Nephron (organoid): ENCODE data around the gene LYG2.
A peak's percentile ranks its signal among the peaks of the same experiment; 100 is the strongest.

Experiments
- H3K27ac Mint-ChIP-seq, 3 experiments: 2 replicates each; pipeline ENCODE4 v1.8.0; 2020; ENCODE audit warnings: mixed read lengths in 3 of 3, mild to moderate bottlenecking in 2 of 3, moderate library complexity in 1 of 3
- H3K27me3 Mint-ChIP-seq: 2 replicates; pipeline ENCODE4 v1.8.0; 2021; ENCODE audit warnings: low read depth, mild to moderate bottlenecking, moderate library complexity, mixed read lengths
- H3K36me3 Mint-ChIP-seq: 2 replicates; pipeline ENCODE4 v1.8.0; 2020; ENCODE audit warnings: low read depth, mixed read lengths
- H3K4me1 Mint-ChIP-seq: 2 replicates; pipeline ENCODE4 v1.8.0; 2020; ENCODE audit warnings: mixed read lengths
- H3K4me3 Mint-ChIP-seq, 3 experiments: 2 replicates each; pipeline ENCODE4 v1.8.0; 2020; ENCODE audit warnings: mild to moderate bottlenecking in 3 of 3, mixed read lengths in 3 of 3, moderate library complexity in 2 of 3
- H3K9me3 Mint-ChIP-seq: 2 replicates; pipeline ENCODE4 v1.8.0; 2020; ENCODE audit warnings: mixed read lengths
- TF ChIP-seq, protein P1 (sequence below), 3 experiments: fragments of 200-600 bp; sonication (generic); IDR thresholded peaks; one replicate each; pipeline ENCODE4 v1.5.0; 2021; ENCODE audit warnings: antibody characterized with exemption in 3 of 3; ENCODE audit not compliant: unreplicated experiment in 3 of 3

LYG2 gene

DNA sequence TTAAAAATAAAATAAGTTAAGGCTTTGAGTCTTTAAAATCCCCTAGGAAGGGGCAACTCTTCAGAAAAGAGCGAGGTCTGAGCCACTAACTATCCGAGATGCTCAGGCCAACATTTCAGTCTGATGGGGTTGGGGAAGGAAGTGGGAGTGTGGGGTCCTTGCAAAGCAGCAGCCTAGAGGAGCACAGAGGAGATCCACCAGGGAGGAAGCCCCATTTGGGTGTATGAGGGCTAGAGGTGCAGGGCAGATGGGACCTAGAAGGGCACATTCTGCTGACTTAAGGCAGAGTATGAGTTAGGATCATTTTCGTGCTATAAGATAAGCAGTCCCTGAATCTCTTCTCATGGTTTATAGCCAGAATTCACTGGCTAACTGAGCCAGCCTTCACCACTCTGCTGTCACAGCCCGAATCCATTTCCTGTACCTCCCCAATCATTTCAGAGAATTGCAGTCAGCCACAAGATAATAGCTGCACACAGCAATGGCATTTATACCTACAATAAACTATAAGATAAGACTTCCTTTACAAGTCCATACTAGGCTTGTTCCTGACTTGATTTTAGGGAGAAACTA is 37.5 kb downstream of the LYG2 start:
- Mint-ChIP-seq H3K4me3 (no peak overlapping the region), H3K9me3 (no peaks in the 10 kb centered on the region), H3K27ac (no peak overlapping the region), H3K4me1 (no peaks in the 10 kb centered on the region), H3K36me3 (peaks cover 26% of the 10 kb centered on the region), H3K27me3 (no peaks in the 10 kb centered on the region)
- TF ChIP-seq, protein P1, sequence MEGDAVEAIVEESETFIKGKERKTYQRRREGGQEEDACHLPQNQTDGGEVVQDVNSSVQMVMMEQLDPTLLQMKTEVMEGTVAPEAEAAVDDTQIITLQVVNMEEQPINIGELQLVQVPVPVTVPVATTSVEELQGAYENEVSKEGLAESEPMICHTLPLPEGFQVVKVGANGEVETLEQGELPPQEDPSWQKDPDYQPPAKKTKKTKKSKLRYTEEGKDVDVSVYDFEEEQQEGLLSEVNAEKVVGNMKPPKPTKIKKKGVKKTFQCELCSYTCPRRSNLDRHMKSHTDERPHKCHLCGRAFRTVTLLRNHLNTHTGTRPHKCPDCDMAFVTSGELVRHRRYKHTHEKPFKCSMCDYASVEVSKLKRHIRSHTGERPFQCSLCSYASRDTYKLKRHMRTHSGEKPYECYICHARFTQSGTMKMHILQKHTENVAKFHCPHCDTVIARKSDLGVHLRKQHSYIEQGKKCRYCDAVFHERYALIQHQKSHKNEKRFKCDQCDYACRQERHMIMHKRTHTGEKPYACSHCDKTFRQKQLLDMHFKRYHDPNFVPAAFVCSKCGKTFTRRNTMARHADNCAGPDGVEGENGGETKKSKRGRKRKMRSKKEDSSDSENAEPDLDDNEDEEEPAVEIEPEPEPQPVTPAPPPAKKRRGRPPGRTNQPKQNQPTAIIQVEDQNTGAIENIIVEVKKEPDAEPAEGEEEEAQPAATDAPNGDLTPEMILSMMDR (IDR thresholded peaks at IDR 0.05; ENCODE audit: unreplicated experiment in 3 of 3), result no peak

GRCh38 chr2:99216096-99216495 is 39.4 kb downstream of the LYG2 start:
- H3K27ac Mint-ChIP-seq, result no peak overlapping the region
- TF ChIP-seq, protein P1 (IDR thresholded peaks at IDR 0.05; ENCODE audit: unreplicated experiment in 3 of 3), result no peak
- H3K9me3 Mint-ChIP-seq, result no peaks in the 10 kb centered on the region
- no peaks in the 10 kb centered on the region for H3K4me1 Mint-ChIP-seq
- H3K4me3 Mint-ChIP-seq, result no peak overlapping the region
- H3K27me3 Mint-ChIP-seq, result no peaks in the 10 kb centered on the region
- peaks cover 18% of the 10 kb centered on the region for H3K36me3 Mint-ChIP-seq

DNA sequence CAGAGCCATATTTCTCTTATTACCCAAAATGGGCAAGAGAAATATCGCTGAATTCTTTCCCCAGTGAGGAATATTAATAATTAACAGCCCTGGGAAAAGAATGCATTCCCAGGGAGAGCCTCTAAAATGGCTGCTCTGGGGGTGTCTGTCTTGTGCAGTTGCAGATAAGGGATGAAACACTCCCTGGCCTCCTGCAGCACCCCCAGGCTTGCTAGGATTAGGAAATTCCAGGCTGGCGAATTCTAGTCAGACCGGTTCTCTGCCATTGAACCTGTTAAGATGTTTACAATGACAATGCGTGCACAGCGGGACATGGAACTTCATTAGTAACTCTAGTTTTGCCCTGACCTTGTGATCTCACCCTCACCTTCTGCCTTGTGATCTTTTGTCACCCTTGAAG is 50.0 kb downstream of the LYG2 start:
- H3K4me3 Mint-ChIP-seq, result no peak overlapping the region
- TF ChIP-seq, protein P1 (IDR thresholded peaks at IDR 0.05; ENCODE audit: unreplicated experiment in 3 of 3), result no peak
- peaks cover 29% of the 10 kb centered on the region for H3K9me3 Mint-ChIP-seq
- H3K4me1 Mint-ChIP-seq, result no peaks in the 10 kb centered on the region
- H3K36me3 Mint-ChIP-seq, result peaks cover 53% of the 10 kb centered on the region
- no peak overlapping the region for H3K27ac Mint-ChIP-seq
- no peaks in the 10 kb centered on the region for H3K27me3 Mint-ChIP-seq

DNA sequence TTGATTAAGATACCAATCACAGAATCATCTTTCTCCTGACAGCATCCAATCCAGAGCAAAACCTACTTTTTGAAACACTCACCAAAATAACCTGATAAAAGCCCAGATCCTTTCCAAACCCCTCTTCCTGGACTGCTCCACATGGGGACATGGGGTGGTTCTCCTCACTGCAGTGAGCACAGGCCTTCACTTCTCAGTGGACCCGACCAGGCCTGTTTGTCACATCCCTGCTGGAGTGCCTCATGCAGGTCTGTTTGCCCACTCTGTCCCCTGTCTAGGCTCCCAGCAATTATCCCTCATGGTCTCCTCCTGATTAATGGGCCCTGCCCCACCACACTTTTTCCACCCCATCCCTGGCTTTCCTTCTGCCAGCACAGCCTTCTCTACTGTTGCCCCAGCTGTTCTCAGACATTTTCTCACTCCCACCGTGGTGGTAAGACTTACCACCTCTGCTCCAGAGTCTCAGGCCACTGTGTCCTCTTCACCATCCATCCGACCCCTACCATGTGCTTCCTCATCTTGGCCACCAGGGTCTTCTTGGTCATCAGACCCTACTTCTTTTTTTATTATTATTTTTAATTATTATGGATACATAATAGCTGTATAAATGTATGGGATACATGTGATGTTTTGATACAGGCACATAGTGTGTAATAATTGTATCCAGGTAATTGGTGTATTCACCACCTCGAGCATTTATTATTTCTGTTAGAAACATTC is 53.3 kb downstream of the LYG2 start:
- Mint-ChIP-seq H3K27ac (no peak overlapping the region), H3K4me3 (no peak overlapping the region), H3K27me3 (no peaks in the 10 kb centered on the region), H3K36me3 (peaks cover 33% of the 10 kb centered on the region), H3K4me1 (no peaks in the 10 kb centered on the region), H3K9me3 (peaks cover 10% of the 10 kb centered on the region)
- TF ChIP-seq, protein P1 (IDR thresholded peaks at IDR 0.05; ENCODE audit: unreplicated experiment in 3 of 3), result peak in 1 of 3 experiments; percentile 21

DNA sequence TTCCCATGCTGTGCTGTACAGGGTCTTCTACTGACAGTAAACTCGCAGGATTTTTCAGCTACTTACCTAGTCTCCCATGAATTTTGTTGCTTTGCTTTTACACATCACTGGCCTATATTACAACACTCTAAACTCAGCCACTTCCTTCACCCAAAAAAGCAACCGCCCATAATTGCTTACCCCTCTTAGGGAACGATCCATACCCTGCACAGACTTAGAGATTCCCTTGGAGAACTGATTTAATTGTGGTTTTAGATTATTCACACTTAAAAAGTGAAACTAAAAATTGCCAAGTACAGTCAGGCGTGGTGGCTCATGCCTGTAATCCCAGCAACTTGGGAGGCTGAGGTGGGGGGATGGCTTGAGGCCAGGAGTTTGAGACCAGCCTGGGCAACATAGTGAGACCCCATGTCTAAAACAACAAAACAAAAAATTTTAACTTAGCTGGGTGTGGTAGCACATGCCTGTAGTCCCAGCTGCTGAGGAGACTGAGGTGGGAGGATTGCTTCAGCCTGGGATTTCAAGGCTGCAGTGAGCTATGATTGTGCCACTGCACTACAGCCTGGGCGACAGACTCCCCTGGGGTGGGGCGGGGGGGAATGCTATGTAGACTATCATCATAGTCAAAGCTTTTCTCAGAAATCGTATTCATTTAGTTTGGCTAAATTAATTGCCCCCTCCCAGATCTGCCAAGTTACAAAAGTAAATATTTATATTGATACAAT is 55.2 kb downstream of the LYG2 start:
- TF ChIP-seq, protein P1 (IDR thresholded peaks at IDR 0.05; ENCODE audit: unreplicated experiment in 3 of 3), result no peak
- H3K4me3 Mint-ChIP-seq, result no peak overlapping the region
- H3K27ac Mint-ChIP-seq, result no peak overlapping the region
- no peaks in the 10 kb centered on the region for H3K4me1 Mint-ChIP-seq
- no peaks in the 10 kb centered on the region for H3K9me3 Mint-ChIP-seq
- H3K36me3 Mint-ChIP-seq, result peaks cover 27% of the 10 kb centered on the region
- H3K27me3 Mint-ChIP-seq, result no peaks in the 10 kb centered on the region
